Hepatic stellate cell (primary cell): ENCODE measurements around the gene DPH7.
"Not testable (repeated sequence)": the region's sequence is repeated elsewhere in the genome, so short reads cannot be mapped to it uniquely, and the experiment has no call there.

Experiments
- DNase-seq: peaks from one replicate; pipeline ENCODE4 v3.0.0; 2011; ENCODE audit warnings: low spot score

Gene DPH7

GRCh38 chr9:137518661-137519459, 59.9 kb downstream of the DPH7 start:
- not testable (repeated sequence) for DNase-seq

GRCh38 chr9:137516144-137516917, 62.4 kb downstream of the DPH7 start:
- no peak for DNase-seq

GRCh38 chr9:137515338-137515724, 63.4 kb downstream of the DPH7 start:
- DNase-seq, result no peak

GRCh38 chr9:137514691-137515337, 63.9 kb downstream of the DPH7 start:
- DNase-seq, result no peak

- DNase-seq, result not testable (repeated sequence)
Measured at GRCh38 chr9:137513801-137514570, 64.7 kb downstream of the DPH7 start.

GRCh38 chr9:137513136-137513535, 65.6 kb downstream of the DPH7 start:
- DNase-seq, result not testable (repeated sequence)

GRCh38 chr9:137511758-137512463, 66.8 kb downstream of the DPH7 start:
- DNase-seq, result no peak

- not testable (repeated sequence) for DNase-seq
Measured at GRCh38 chr9:137511126-137511525, 67.6 kb downstream of the DPH7 start.

GRCh38 chr9:137509198-137509597, 69.5 kb downstream of the DPH7 start:
- DNase-seq, result no peak

- peak; percentile 86 for DNase-seq
Measured at GRCh38 chr9:137506702-137507171, 72.0 kb downstream of the DPH7 start.

GRCh38 chr9:137506274-137506673, 72.5 kb downstream of the DPH7 start:
- no peak for DNase-seq

- DNase-seq, result no peak
Measured at GRCh38 chr9:137505421-137506140, 73.1 kb downstream of the DPH7 start.
